ENCODE data around the gene TAF1B. TPM values are rescaled to one million over a fixed set of nuclear protein-coding genes. Genes with fewer than 3 reads are reported as not detected.

TAF1B gene
- total RNA-seq: 19.5 TPM
- long read RNA-seq, transcript TAF1B-201 (15 exons, 2,387 nt): major isoform, 12 of 22 reads
- long read RNA-seq, partial matches to known transcripts: 4 of 22 reads
- long read RNA-seq, other reads (novel, unspliced or antisense): 6 of 22 reads

- no peaks in the 10 kb centered on the region for H3K27me3 ChIP-seq
- TF ChIP-seq CTCF (IDR thresholded peaks at IDR 0.05): peak; percentile 32
Measured at GRCh38 chr2:9843229-9844035, at the start of gene TAF1B. Gene TAF1B (plus strand): TSS chr2:9843474. CDS start chr2:9843542, 68 bp downstream.

DNA sequence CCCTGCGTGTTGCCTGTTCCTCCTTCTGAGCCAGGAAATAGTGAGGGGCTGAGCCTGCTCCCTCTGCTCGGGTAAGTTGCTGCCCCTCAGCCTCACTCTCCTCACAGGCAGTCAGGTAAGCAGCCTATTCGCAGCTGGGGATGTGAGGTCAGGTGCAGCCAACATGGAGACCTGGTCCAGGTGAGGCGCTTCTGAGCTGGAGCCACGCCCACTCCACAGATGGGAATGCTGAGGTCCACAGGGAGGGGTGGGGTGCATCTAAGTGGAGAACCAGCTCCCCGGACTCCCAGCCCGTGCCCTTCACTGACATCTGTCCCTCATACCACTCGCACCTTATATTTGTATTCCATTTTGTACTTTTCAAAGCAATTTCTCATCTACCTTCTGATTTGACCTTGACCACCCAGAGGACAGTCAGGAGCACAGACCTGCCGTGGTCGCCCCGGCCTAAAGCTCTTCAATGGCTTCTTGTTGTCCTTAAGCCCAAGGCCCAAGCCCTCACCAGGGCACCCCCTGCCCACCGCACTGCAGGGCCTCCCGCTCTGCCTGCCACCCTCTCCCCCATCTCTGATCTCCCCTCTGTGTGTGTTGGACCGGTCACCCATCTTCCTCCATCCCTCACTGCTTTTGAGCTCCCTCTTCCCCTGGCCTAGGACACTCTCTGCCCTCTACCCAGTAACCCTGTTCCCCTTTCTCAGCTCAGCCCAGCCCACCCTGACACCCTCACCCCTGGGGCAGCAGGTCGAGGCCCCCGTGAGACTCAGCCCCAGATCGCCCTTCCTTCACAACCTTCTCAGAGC lies 49.2 kb upstream of the TAF1B start:
- no peak for DNase-seq
- intact Hi-C loops (cut with DNase I): no loop called here
- H3K4me3 ChIP-seq: no peak overlapping the region

More at GRCh38 chr2:9843229-9844035, at the start of gene TAF1B:
- Histone ChIP-seq H3K27ac (peak within 1 kb of the TSS; percentile 90), H3K9me3 (no peaks in the 10 kb centered on the region), H3K36me3 (peaks cover 20% of the 10 kb centered on the region), H3K4me3 (peak within 1 kb of the TSS; percentile 85), H3K4me1 (peaks cover 24% of the 10 kb centered on the region)
- peak; percentile 95 for DNase-seq
- peak; percentile 96 for ATAC-seq
- intact Hi-C loops (cut with DNase I): no loop called here

GRCh38 chr2:9795071-9795470 lies 48.2 kb upstream of the TAF1B start:
- Histone ChIP-seq H3K36me3 (no peaks in the 10 kb centered on the region), H3K27ac (no peak overlapping the region), H3K27me3 (no peaks in the 10 kb centered on the region), H3K4me1 (peaks cover 9% of the 10 kb centered on the region), H3K4me3 (no peak overlapping the region), H3K9me3 (no peaks in the 10 kb centered on the region)
- intact Hi-C loops (cut with DNase I): no loop called here
- ATAC-seq (no peak), DNase-seq (no peak)
- no peak for TF ChIP-seq CTCF (IDR thresholded peaks at IDR 0.05)

More for the DNA sequence above, 49.2 kb upstream of the TAF1B start:
- no peak overlapping the region for H3K27ac ChIP-seq
- no peaks in the 10 kb centered on the region for H3K27me3 ChIP-seq
- no peaks in the 10 kb centered on the region for H3K4me1 ChIP-seq
- H3K36me3 ChIP-seq: no peaks in the 10 kb centered on the region
- no peak for ATAC-seq
- H3K9me3 ChIP-seq: no peaks in the 10 kb centered on the region
- TF ChIP-seq CTCF (IDR thresholded peaks at IDR 0.05): no peak

GRCh38 chr2:9796056-9797010 lies 46.9 kb upstream of the TAF1B start:
- H3K4me1 ChIP-seq: peaks cover 13% of the 10 kb centered on the region
- intact Hi-C loops (cut with DNase I): no loop called here
- no peak for DNase-seq

More at GRCh38 chr2:9796056-9797010, 46.9 kb upstream of the TAF1B start:
- Histone ChIP-seq H3K27me3 (no peaks in the 10 kb centered on the region), H3K27ac (no peak overlapping the region), H3K36me3 (no peaks in the 10 kb centered on the region), H3K4me3 (no peak overlapping the region), H3K9me3 (no peaks in the 10 kb centered on the region)
- ATAC-seq: no peak
- TF ChIP-seq CTCF (IDR thresholded peaks at IDR 0.05): no peak
